ENCODE measurements around the gene ABHD16A.

DNA sequence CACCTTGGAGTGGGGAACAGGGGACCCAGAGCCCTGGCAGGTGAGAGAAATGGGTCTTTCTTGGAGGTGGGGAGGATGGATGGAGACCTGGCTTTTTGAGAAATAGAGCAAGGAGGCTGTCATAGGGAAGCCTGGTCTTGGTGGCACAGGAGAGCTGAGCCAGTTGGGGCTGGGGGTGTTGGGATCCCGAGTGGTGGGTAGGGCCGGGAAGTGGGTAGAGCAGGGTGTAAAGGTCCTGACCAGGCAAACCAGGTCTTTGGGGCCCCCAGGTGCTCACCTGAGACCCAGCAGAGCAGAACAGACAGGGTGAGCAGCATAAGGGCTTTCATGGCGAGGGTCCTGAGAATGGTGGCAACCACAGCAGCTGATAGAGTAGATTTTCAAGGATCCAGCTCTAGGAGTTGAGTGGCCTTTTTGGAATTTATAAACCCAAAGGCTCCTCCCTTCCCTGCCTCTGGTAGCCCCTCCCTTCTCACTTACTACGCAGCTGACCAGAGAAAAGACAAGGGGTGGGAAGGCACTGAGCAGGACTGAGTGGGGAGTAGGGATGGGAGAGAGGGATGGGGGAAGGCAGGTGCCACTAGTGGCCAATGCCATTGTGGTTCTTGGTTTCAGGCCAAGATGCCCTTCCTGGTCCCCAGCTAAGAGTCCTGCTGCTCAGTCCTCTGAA is 18.4 kb upstream of the ABHD16A start, which contains the start of gene LY6G6C:
- TF ChIP-seq POLR2A (IDR thresholded peaks at IDR 0.05) = no peak
- TF ChIP-seq, protein P1, sequence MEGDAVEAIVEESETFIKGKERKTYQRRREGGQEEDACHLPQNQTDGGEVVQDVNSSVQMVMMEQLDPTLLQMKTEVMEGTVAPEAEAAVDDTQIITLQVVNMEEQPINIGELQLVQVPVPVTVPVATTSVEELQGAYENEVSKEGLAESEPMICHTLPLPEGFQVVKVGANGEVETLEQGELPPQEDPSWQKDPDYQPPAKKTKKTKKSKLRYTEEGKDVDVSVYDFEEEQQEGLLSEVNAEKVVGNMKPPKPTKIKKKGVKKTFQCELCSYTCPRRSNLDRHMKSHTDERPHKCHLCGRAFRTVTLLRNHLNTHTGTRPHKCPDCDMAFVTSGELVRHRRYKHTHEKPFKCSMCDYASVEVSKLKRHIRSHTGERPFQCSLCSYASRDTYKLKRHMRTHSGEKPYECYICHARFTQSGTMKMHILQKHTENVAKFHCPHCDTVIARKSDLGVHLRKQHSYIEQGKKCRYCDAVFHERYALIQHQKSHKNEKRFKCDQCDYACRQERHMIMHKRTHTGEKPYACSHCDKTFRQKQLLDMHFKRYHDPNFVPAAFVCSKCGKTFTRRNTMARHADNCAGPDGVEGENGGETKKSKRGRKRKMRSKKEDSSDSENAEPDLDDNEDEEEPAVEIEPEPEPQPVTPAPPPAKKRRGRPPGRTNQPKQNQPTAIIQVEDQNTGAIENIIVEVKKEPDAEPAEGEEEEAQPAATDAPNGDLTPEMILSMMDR (IDR thresholded peaks at IDR 0.05 in 4 of 5, conservative IDR thresholded peaks at IDR 0.05 in 1 of 5) = no peak
